HepG2 (cell line): Measurements from ENCODE around the gene CPNE2. TPM values are rescaled to one million over a fixed set of nuclear protein-coding genes. Genes with fewer than 3 reads are reported as not detected.

Experiments used
- ATAC-seq: fragments of 200-7000 bp; cut with Tn5 transposase; 3 replicates; pipeline ENCODE4 v1.9.1; 2020; ENCODE audit warnings: mild to moderate bottlenecking, moderate library complexity
- BruUV-seq: library from RNA; stranded (reverse); fragments of 400-500 nt; replicated peaks from 2 replicates; lab custom pipeline; 2021; lab: Mats Ljungman, UMichigan
- CTCF ChIA-PET: fragments of 300-600 bp; formaldehyde crosslinking; extraction: SDS; loops from one replicate; lab custom pipeline; 2021; ENCODE audit warnings: low total read pairs, inconsistent platforms, low intra/inter-chr PET ratio; lab: Yijun Ruan, JAX
- POLR2A ChIA-PET: fragments of 350-600 bp; sonication (Branson Sonifier 250); formaldehyde crosslinking; loops from one replicate; lab custom pipeline; 2020; ENCODE audit warnings: antibody characterized with exemption, inconsistent platforms; lab: Yijun Ruan, JAX
- DNase-seq: peaks from one replicate; pipeline ENCODE4 v3.0.0-alpha.2; 2015; ENCODE audit warnings: low spot score
- FAIRE-seq: peaks from 3 replicates; lab custom pipeline; 2011; peaks lifted over from hg19 to GRCh38; lab: Jason Lieb, UNC
- H2AFZ ChIP-seq: one replicate; pipeline ENCODE4 v1.6.1; 2011; ENCODE audit warnings: low read length, inconsistent platforms
- H3K27ac ChIP-seq: fragments of 300-600 bp; 3 replicates; pipeline ENCODE4 v1.8.0; 2011; ENCODE audit warnings: mixed run types, mild to moderate bottlenecking, mixed read lengths, low read length, inconsistent platforms; ENCODE audit not compliant: insufficient read depth; ENCODE audit errors: extremely low read length
- H3K27me3 ChIP-seq, 2 experiments: fragments of 200-600 bp in 1 of 2; 2 replicates in 1 of 2; 3 replicates in 1 of 2; pipeline versions ENCODE4 v1.6.0 to v1.8.0; 2011; ENCODE audit warnings: low read length in 2 of 2, mild to moderate bottlenecking in 2 of 2, moderate library complexity in 2 of 2, inconsistent platforms in 1 of 2; ENCODE audit not compliant: insufficient read depth in 2 of 2, control insufficient read depth in 1 of 2
- H3K36me3 ChIP-seq, 2 experiments: fragments of 200-600 bp in 1 of 2; replicated peaks in 1 of 2; 2 replicates in 1 of 2; 3 replicates in 1 of 2; pipeline versions ENCODE4 v1.5.1 to v1.8.0; 2011; ENCODE audit warnings: low read length in 2 of 2, inconsistent platforms in 1 of 2; ENCODE audit not compliant: insufficient read depth in 2 of 2, control insufficient read depth in 1 of 2
- H3K4me1 ChIP-seq: 2 replicates; pipeline ENCODE4 v1.5.1; 2012; ENCODE audit warnings: low read length, inconsistent platforms; ENCODE audit not compliant: insufficient read depth
- H3K4me2 ChIP-seq: 2 replicates; pipeline ENCODE4 v1.6.0; 2011; ENCODE audit warnings: low read depth, low read length, inconsistent platforms
- H3K4me3 ChIP-seq, 3 experiments: fragments of 200-600 bp in 1 of 3; sonication (generic), shearing (Covaris generic) in 1 of 3; replicated peaks in 1 of 3; 2 replicates each; pipeline ENCODE4 v1.5.1; 2011 to 2016; ENCODE audit warnings: low read length in 3 of 3, inconsistent platforms in 2 of 3, low read depth in 2 of 3, mild to moderate bottlenecking in 2 of 3, control low read depth in 1 of 3, mixed read lengths in 1 of 3; ENCODE audit not compliant: insufficient read depth in 1 of 3
- H3K79me2 ChIP-seq: one replicate; pipeline ENCODE4 v1.6.1; 2011; ENCODE audit warnings: low read length, inconsistent platforms; ENCODE audit not compliant: insufficient read depth
- H3K9ac ChIP-seq: 2 replicates; pipeline ENCODE4 v1.6.0; 2011; ENCODE audit warnings: mild to moderate bottlenecking, low read depth, low read length, inconsistent platforms; ENCODE audit not compliant: insufficient read depth
- H3K9me3 ChIP-seq: 2 replicates; pipeline ENCODE4 v1.5.1; 2012; ENCODE audit warnings: mild to moderate bottlenecking, low read length
- H4K20me1 ChIP-seq: 2 replicates; pipeline ENCODE4 v1.6.0; 2011; ENCODE audit warnings: inconsistent platforms, mild to moderate bottlenecking, low read length, moderate library complexity; ENCODE audit not compliant: insufficient read depth
- ETV6 ChIP-seq: sonication (generic); formaldehyde crosslinking; conservative IDR thresholded peaks from 2 replicates; pipeline ENCODE4 v1.4.0; 2020; ENCODE audit warnings: missing genetic modification reagents
- HNF4A ChIP-seq: sonication (generic); formaldehyde crosslinking; IDR thresholded peaks from 2 replicates; pipeline ENCODE4 v1.4.0; 2020; ENCODE audit warnings: missing genetic modification reagents
- MBNL3 ChIP-seq: fragments of 250-450 bp; sonication (Bioruptor Pico); conservative IDR thresholded peaks from 2 replicates; pipeline ENCODE4 v1.8.0; 2022; ENCODE audit warnings: mild to moderate bottlenecking, inconsistent platforms
- MED1 ChIP-seq: sonication (generic); formaldehyde crosslinking; IDR thresholded peaks from 2 replicates; pipeline ENCODE4 v1.4.0; 2020; ENCODE audit warnings: missing genetic modification reagents
- NCOA1 ChIP-seq: sonication (generic); formaldehyde crosslinking; IDR thresholded peaks from 2 replicates; pipeline ENCODE4 v1.9.0; 2021; ENCODE audit warnings: missing genetic modification reagents
- NFRKB ChIP-seq: fragments of 450-650 bp; IDR thresholded peaks from 2 replicates; pipeline ENCODE4 v1.6.1; 2017
- SOX6 ChIP-seq, 2 experiments: fragments of 450-650 bp in 1 of 2; sonication (generic) in 1 of 2; formaldehyde crosslinking in 1 of 2; IDR thresholded peaks; 2 replicates each; pipeline versions ENCODE4 v1.4.0 to v1.6.1; 2017 to 2020; ENCODE audit warnings: antibody characterized with exemption in 1 of 2, mild to moderate bottlenecking in 1 of 2, missing genetic modification reagents in 1 of 2
- TCF7L2 ChIP-seq: IDR thresholded peaks from 2 replicates; pipeline ENCODE4 v1.6.1; 2011; ENCODE audit warnings: mild to moderate bottlenecking, low read depth, low read length, moderate library complexity
- ZFAT ChIP-seq: sonication (generic); formaldehyde crosslinking; conservative IDR thresholded peaks from 2 replicates; pipeline ENCODE4 v1.8.1; 2023; ENCODE audit warnings: missing genetic modification reagents, inconsistent platforms
- ZNF121 ChIP-seq: sonication (generic); formaldehyde crosslinking; IDR thresholded peaks from 2 replicates; pipeline ENCODE4 v1.5.0; 2020; ENCODE audit warnings: mild to moderate bottlenecking, missing genetic modification reagents
- ZNF24 ChIP-seq: fragments of 450-650 bp; IDR thresholded peaks from 2 replicates; pipeline ENCODE4 v1.6.1; 2017; ENCODE audit warnings: antibody characterized with exemption, mild to moderate bottlenecking
- ZNF350 ChIP-seq: sonication (generic); formaldehyde crosslinking; IDR thresholded peaks from 2 replicates; pipeline ENCODE4 v1.4.0; 2020; ENCODE audit warnings: mild to moderate bottlenecking, low read depth, missing genetic modification reagents, borderline replicate concordance
- ZNF556 ChIP-seq: sonication (generic); formaldehyde crosslinking; IDR thresholded peaks from 2 replicates; pipeline ENCODE4 v1.4.0; 2020; ENCODE audit warnings: mild to moderate bottlenecking, missing genetic modification reagents, borderline replicate concordance
- ZNF563 ChIP-seq: sonication (generic); formaldehyde crosslinking; IDR thresholded peaks from 2 replicates; pipeline ENCODE4 v1.8.0; 2022; ENCODE audit warnings: mild to moderate bottlenecking, moderate library complexity, missing genetic modification reagents
- ZNF567 ChIP-seq: sonication (generic); formaldehyde crosslinking; IDR thresholded peaks from 2 replicates; pipeline ENCODE4 v1.8.1; 2023; ENCODE audit warnings: mild to moderate bottlenecking, missing genetic modification reagents, borderline replicate concordance
- ZNF709 ChIP-seq: sonication (generic); formaldehyde crosslinking; IDR thresholded peaks from 2 replicates; pipeline ENCODE4 v1.5.0; 2020; ENCODE audit warnings: mild to moderate bottlenecking, missing genetic modification reagents
- WGBS: methylation state at CpG from one replicate; pipeline ENCODE4 v1.1.6; 2017; ENCODE audit warnings: low lambda C conversion rate; 5-methylcytosine and 5-hydroxymethylcytosine counted together
- in situ Hi-C: cut with HindIII; loops from 2 replicates; pipeline ENCODE4 v1.10.0; 2017; ENCODE audit warnings: low pct_unique_long_range_greater_than_20kb; ENCODE audit not compliant: extremely low pct_ligation_motif_present
- intact Hi-C: fragments of 100-400 bp; cut with micrococcal nuclease; formaldehyde crosslinking; loops from one replicate; pipeline ENCODE4 v1.10.0; 2022; ENCODE audit not compliant: unreplicated experiment
- polyA plus RNA-seq, 8 experiments: library from polyadenylated mRNA; depleted of rRNA in 3 of 8; stranded (reverse) in 7 of 8; unstranded in 1 of 8; fragments of >200 nt; fragmentation: Illumina TruSeq in 4 of 8; extraction: Trizol in 4 of 8; gene quantifications; 2 replicates each; pipeline versions ENCODE4 v1.2.1 to v1.2.3, GENCODE V29; 2011 to 2016; ENCODE audit warnings: low read depth in 4 of 8, missing spikeins in 1 of 8, mixed read lengths in 1 of 8; ENCODE audit not compliant: insufficient read depth in 1 of 8
- total RNA-seq, 5 experiments: library from RNA; depleted of rRNA; stranded (reverse); fragments of >200 nt; fragmentation: Illumina TruSeq; extraction: Trizol; gene quantifications; 2 replicates each; pipeline ENCODE4 v1.2.3, GENCODE V29; 2016; ENCODE audit warnings: low read depth in 1 of 5
- TF ChIP-seq, protein P1 (sequence below): sonication (generic); formaldehyde crosslinking; IDR thresholded peaks from 2 replicates; pipeline ENCODE4 v1.4.0; 2020; ENCODE audit warnings: low read depth, mild to moderate bottlenecking, missing genetic modification reagents
- TF ChIP-seq, protein P2 (sequence below): sonication (generic); formaldehyde crosslinking; IDR thresholded peaks from 2 replicates; pipeline ENCODE4 v1.4.0; 2020; ENCODE audit warnings: mild to moderate bottlenecking, low read depth, missing genetic modification reagents

The CPNE2 gene
- total and polyA plus RNA-seq, 2 of the 13 experiments (the other 11 are each of a cell fraction or from before 2014, with no cell fraction given): 10.6 to 23.3 TPM

DNA sequence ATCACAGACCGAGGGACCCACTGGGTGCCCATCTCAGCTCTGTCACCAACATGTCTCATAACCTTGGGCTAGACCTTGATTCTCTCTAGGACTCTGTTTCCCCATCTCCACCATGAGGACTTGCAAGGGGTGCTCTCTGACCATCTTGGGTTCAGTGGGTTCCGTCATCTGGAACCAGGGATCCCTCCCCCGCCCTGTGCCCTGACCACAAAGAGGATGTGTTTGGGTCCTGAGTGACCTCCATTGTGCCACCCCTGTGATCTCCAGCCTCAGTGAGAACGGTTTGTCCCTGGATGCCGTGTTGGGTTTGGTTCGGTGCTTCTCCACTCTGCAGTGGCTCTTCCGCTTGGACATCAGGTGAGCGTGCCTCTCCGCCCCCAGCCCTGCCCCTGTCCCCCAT, 49.1 kb upstream of the CPNE2 start (continued):
- TF ChIP-seq TCF7L2 (no peak), ZFAT (CRISPR knock-in tag) (no peak), MED1 (CRISPR knock-in tag) (no peak)

DNA sequence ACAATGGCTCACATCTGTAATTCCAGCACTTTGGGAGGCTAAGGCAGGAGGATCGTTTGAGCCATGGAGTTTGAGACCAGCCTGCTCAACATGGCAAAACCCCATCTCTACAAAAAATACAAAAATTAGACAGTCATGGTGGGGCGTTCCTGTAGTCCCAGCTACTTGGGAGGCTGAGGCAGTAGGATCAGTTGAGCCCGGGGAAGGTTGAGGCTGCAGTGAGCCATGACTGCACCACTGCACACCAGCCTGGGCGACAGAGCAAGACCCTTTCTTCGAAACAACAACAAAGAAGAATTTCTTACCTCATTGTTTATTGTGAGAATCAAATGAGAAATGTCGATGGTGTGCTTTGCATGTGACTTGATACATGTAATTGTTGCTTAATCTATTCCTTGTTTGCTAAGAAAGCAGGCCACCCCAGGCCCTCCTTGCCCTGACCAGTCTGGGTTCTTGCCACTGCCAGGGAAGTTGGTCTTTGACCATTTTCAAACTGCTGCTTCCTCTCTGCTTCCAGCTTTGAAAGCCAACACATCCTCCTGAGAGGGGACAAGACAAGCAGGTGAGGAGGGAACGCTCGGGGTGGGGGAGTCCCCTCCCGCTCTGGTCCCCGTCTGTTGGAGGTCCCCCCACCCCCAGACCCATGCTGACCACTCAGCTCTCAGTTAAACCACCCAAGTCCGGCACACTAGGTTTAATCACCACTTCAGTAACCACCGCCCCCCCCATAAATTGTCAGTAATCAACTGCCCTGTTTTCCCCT, 47.3 kb upstream of the CPNE2 start:
- 51% methylated on average over 12 of the region's 12 CpGs for WGBS
- peak overlapping the region in 1 of 3 experiments; percentile 59; a peak in 2 of 6 replicates for H3K4me3 ChIP-seq
- H3K4me1 ChIP-seq: peaks cover 13% of the 10 kb centered on the region
- H3K9ac ChIP-seq: peak overlapping the region; percentile 38; the same call in 1 of the 2 replicates
- BruUV-seq: no TSS peak
- intact Hi-C loops (loop anchor here (1.0 kb wide), 2 partner anchors 81 to 178 kb away; no protein-coding TSS in a partner anchor), in situ Hi-C loops (no loop called here)
- ChIA-PET POLR2A (interaction anchor here (1.0 kb wide), 1 partner anchor 55 kb away, joined by 3 read pairs; the partner anchor contains the start of gene NLRC5), CTCF (interaction anchor here (1.6 to 4.1 kb wide), 2 partner anchors 81 to 252 kb away, joined by 4 to 38 read pairs; no protein-coding TSS in a partner anchor)
- no peaks in the 10 kb centered on the region for H4K20me1 ChIP-seq
- H3K79me2 ChIP-seq: no peaks in the 10 kb centered on the region
- H3K4me2 ChIP-seq: peak overlapping the region; percentile 79
- no peak for FAIRE-seq
- no peaks in the 10 kb centered on the region; a peak in 1 of 5 replicates for H3K27me3 ChIP-seq
- no peak overlapping the region for H3K27ac ChIP-seq
- no peaks in the 10 kb centered on the region for H3K9me3 ChIP-seq
- no peak for DNase-seq
- no peaks in the 10 kb centered on the region for H3K36me3 ChIP-seq
- no peak for ATAC-seq
- peak overlapping the region; percentile 66 for H2AFZ ChIP-seq
- TF ChIP-seq, protein P1, sequence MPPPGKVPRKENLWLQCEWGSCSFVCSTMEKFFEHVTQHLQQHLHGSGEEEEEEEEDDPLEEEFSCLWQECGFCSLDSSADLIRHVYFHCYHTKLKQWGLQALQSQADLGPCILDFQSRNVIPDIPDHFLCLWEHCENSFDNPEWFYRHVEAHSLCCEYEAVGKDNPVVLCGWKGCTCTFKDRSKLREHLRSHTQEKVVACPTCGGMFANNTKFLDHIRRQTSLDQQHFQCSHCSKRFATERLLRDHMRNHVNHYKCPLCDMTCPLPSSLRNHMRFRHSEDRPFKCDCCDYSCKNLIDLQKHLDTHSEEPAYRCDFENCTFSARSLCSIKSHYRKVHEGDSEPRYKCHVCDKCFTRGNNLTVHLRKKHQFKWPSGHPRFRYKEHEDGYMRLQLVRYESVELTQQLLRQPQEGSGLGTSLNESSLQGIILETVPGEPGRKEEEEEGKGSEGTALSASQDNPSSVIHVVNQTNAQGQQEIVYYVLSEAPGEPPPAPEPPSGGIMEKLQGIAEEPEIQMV (CRISPR knock-in tag): no peak
- TF ChIP-seq MBNL3 (CRISPR knock-in tag) (no peak), NCOA1 (CRISPR knock-in tag) (0 out of 2 replicates have a peak, but pooled peaks have one; percentile 40), SOX6 (IDR thresholded peaks at IDR 0.05) (no peak), SOX6 (CRISPR knock-in tag; IDR thresholded peaks at IDR 0.05) (no peak), ZNF121 (CRISPR knock-in tag) (peak; percentile 62), ETV6 (0 out of 2 replicates have a peak, but pooled peaks have one; percentile 7), ZNF709 (CRISPR knock-in tag) (peak; percentile 58; the same call in 1 of the 2 replicates), ZNF350 (CRISPR knock-in tag) (no peak), HNF4A (no peak), ZNF563 (CRISPR knock-in tag) (peak; percentile 49; the same call in 1 of the 2 replicates), ZNF567 (CRISPR knock-in tag) (no peak), ZNF24 (no peak), ZNF556 (CRISPR knock-in tag) (no peak), NFRKB (no peak)
- TF ChIP-seq, protein P2, sequence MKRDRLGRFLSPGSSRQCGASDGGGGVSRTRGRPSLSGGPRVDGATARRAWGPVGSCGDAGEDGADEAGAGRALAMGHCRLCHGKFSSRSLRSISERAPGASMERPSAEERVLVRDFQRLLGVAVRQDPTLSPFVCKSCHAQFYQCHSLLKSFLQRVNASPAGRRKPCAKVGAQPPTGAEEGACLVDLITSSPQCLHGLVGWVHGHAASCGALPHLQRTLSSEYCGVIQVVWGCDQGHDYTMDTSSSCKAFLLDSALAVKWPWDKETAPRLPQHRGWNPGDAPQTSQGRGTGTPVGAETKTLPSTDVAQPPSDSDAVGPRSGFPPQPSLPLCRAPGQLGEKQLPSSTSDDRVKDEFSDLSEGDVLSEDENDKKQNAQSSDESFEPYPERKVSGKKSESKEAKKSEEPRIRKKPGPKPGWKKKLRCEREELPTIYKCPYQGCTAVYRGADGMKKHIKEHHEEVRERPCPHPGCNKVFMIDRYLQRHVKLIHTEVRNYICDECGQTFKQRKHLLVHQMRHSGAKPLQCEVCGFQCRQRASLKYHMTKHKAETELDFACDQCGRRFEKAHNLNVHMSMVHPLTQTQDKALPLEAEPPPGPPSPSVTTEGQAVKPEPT (CRISPR knock-in tag): no peak
